ENCODE results near the gene WBP2. TPM values are rescaled to one million over a fixed set of nuclear protein-coding genes. Genes with fewer than 3 reads are reported as not detected.
A peak's percentile ranks its signal among the peaks of the same experiment; 100 is the strongest.
"Not testable (repeated sequence)": the region's sequence is repeated elsewhere in the genome, so short reads cannot be mapped to it uniquely, and the experiment has no call there.

WBP2 gene
- polyA plus RNA-seq, 1 donor (not counting 4 experiments of a cell fraction or from before 2014, with no cell fraction given): 23.3 TPM

- H3K9me1 ChIP-seq (ENCODE audit: control insufficient read depth, extremely low read depth, insufficient read depth, low read length): no peaks in the 10 kb centered on the region
- FAIRE-seq: peak; percentile 61
- no peaks in the 10 kb centered on the region for H3K79me2 ChIP-seq (ENCODE audit: control insufficient read depth, insufficient read depth, low read length)
- H3K27me3 ChIP-seq (ENCODE audit: control insufficient read depth, extremely low read depth, insufficient read depth, low read length): no peaks in the 10 kb centered on the region
- DNase-seq (ENCODE audit: low read depth, low spot score): no peak
- H3K4me3 ChIP-seq (ENCODE audit: control insufficient read depth in 2 of 3, extremely low read depth in 1 of 3, insufficient read depth in 2 of 3, low read depth in 1 of 3, low read length in 3 of 3): peak overlapping the region in 2 of 3 experiments; percentile 32 to 45
- peak overlapping the region; percentile 84 for H3K27ac ChIP-seq (ENCODE audit: control insufficient read depth, insufficient read depth, low read length)
- H4K20me1 ChIP-seq (ENCODE audit: control insufficient read depth, extremely low read depth, insufficient read depth, low read length): no peaks in the 10 kb centered on the region
- H3K9ac ChIP-seq (ENCODE audit: control insufficient read depth, extremely low read depth, insufficient read depth, low read length): peak overlapping the region; percentile 69
- dilution Hi-C loops (cut with MboI; ENCODE audit: extremely low pct_ligation_motif_present, low sequenced_read_pairs): no loop called here
- H2AFZ ChIP-seq (ENCODE audit: control insufficient read depth, low read length): peak overlapping the region; percentile 52
- no peaks in the 10 kb centered on the region for H3K36me3 ChIP-seq (ENCODE audit: control insufficient read depth in 2 of 2, extremely low read depth in 1 of 2, insufficient read depth in 2 of 2, low read length in 2 of 2)
- no peak for TF ChIP-seq CTCF (optimal IDR thresholded peaks at IDR 0.05 in 1 of 3, IDR thresholded peaks at IDR 0.05 in 1 of 3, conservative IDR thresholded peaks at IDR 0.05 in 1 of 3; ENCODE audit: extremely low read depth in 1 of 3, insufficient read depth in 2 of 3, low read length in 3 of 3)
- no peak for TF ChIP-seq EZH2 (IDR thresholded peaks at IDR 0.05; ENCODE audit: low read length)
- peaks cover 15% of the 10 kb centered on the region for H3K4me1 ChIP-seq (ENCODE audit: control insufficient read depth, extremely low read depth, insufficient read depth, low read length)
- no peaks in the 10 kb centered on the region for H3K9me3 ChIP-seq (ENCODE audit: control insufficient read depth, low read depth, low read length)
- H3K4me2 ChIP-seq (ENCODE audit: control insufficient read depth, extremely low read depth, insufficient read depth, low read depth, low read length): peak overlapping the region; percentile 77
Measured at GRCh38 chr17:75864448-75864871, 9.3 kb upstream of the WBP2 start.

- FAIRE-seq (no peak), DNase-seq (ENCODE audit: low read depth, low spot score) (no peak)
- Histone ChIP-seq H3K4me2 (ENCODE audit: control insufficient read depth, extremely low read depth, insufficient read depth, low read depth, low read length) (no peak overlapping the region), H3K27ac (ENCODE audit: control insufficient read depth, insufficient read depth, low read length) (no peak overlapping the region), H3K4me3 (ENCODE audit: control insufficient read depth in 2 of 3, extremely low read depth in 1 of 3, insufficient read depth in 2 of 3, low read depth in 1 of 3, low read length in 3 of 3) (no peak overlapping the region), H3K9ac (ENCODE audit: control insufficient read depth, extremely low read depth, insufficient read depth, low read length) (no peak overlapping the region), H2AFZ (ENCODE audit: control insufficient read depth, low read length) (no peak overlapping the region), H4K20me1 (ENCODE audit: control insufficient read depth, extremely low read depth, insufficient read depth, low read length) (no peaks in the 10 kb centered on the region), H3K9me3 (ENCODE audit: control insufficient read depth, low read depth, low read length) (no peaks in the 10 kb centered on the region), H3K79me2 (ENCODE audit: control insufficient read depth, insufficient read depth, low read length) (no peaks in the 10 kb centered on the region), H3K36me3 (ENCODE audit: control insufficient read depth in 2 of 2, extremely low read depth in 1 of 2, insufficient read depth in 2 of 2, low read length in 2 of 2) (no peaks in the 10 kb centered on the region), H3K27me3 (ENCODE audit: control insufficient read depth, extremely low read depth, insufficient read depth, low read length) (no peaks in the 10 kb centered on the region), H3K4me1 (ENCODE audit: control insufficient read depth, extremely low read depth, insufficient read depth, low read length) (peaks cover 15% of the 10 kb centered on the region), H3K9me1 (ENCODE audit: control insufficient read depth, extremely low read depth, insufficient read depth, low read length) (no peaks in the 10 kb centered on the region)
- no peak for TF ChIP-seq EZH2 (IDR thresholded peaks at IDR 0.05; ENCODE audit: low read length)
- no peak for TF ChIP-seq CTCF (optimal IDR thresholded peaks at IDR 0.05 in 1 of 3, IDR thresholded peaks at IDR 0.05 in 1 of 3, conservative IDR thresholded peaks at IDR 0.05 in 1 of 3; ENCODE audit: extremely low read depth in 1 of 3, insufficient read depth in 2 of 3, low read length in 3 of 3)
- dilution Hi-C loops (cut with MboI; ENCODE audit: extremely low pct_ligation_motif_present, low sequenced_read_pairs): no loop called here
Measured at GRCh38 chr17:75861927-75862317, 6.8 kb upstream of the WBP2 start.

GRCh38 chr17:75859358-75859757 is 4.2 kb upstream of the WBP2 start:
- dilution Hi-C loops (cut with MboI; ENCODE audit: extremely low pct_ligation_motif_present, low sequenced_read_pairs); H3K4me2 ChIP-seq (ENCODE audit: control insufficient read depth, extremely low read depth, insufficient read depth, low read depth, low read length); H3K79me2 ChIP-seq (ENCODE audit: control insufficient read depth, insufficient read depth, low read length); H3K27me3 ChIP-seq (ENCODE audit: control insufficient read depth, extremely low read depth, insufficient read depth, low read length); H3K4me3 ChIP-seq (ENCODE audit: control insufficient read depth in 2 of 3, extremely low read depth in 1 of 3, insufficient read depth in 2 of 3, low read depth in 1 of 3, low read length in 3 of 3); H3K9me3 ChIP-seq (ENCODE audit: control insufficient read depth, low read depth, low read length); H2AFZ ChIP-seq (ENCODE audit: control insufficient read depth, low read length); H4K20me1 ChIP-seq (ENCODE audit: control insufficient read depth, extremely low read depth, insufficient read depth, low read length); H3K27ac ChIP-seq (ENCODE audit: control insufficient read depth, insufficient read depth, low read length); H3K9ac ChIP-seq (ENCODE audit: control insufficient read depth, extremely low read depth, insufficient read depth, low read length); H3K36me3 ChIP-seq (ENCODE audit: control insufficient read depth in 2 of 2, extremely low read depth in 1 of 2, insufficient read depth in 2 of 2, low read length in 2 of 2); H3K9me1 ChIP-seq (ENCODE audit: control insufficient read depth, extremely low read depth, insufficient read depth, low read length); FAIRE-seq; DNase-seq (ENCODE audit: low read depth, low spot score): not testable (repeated sequence)
- peaks cover 16% of the 10 kb centered on the region for H3K4me1 ChIP-seq (ENCODE audit: control insufficient read depth, extremely low read depth, insufficient read depth, low read length)

Measured in keratinocyte (primary cell).